Stimulated activated naive CD4-positive, alpha-beta T cell (primary cell): ENCODE results near the gene LCN10.

Experiments
- DNase-seq, 6 experiments: peaks; one replicate each; lab custom pipeline; 2025; lab: John Stamatoyannopoulos, UW

The LCN10 gene

GRCh38 chr9:136700304-136700703, 42.4 kb downstream of the LCN10 start:
- DNase-seq, result no peak

- DNase-seq, result no peak
Measured at GRCh38 chr9:136698635-136699246, 44.0 kb downstream of the LCN10 start.

- no peak for DNase-seq
Measured at GRCh38 chr9:136697821-136698526, 44.8 kb downstream of the LCN10 start.

GRCh38 chr9:136697146-136697820, 45.5 kb downstream of the LCN10 start:
- no peak for DNase-seq

GRCh38 chr9:136696502-136696901, 46.2 kb downstream of the LCN10 start:
- no peak for DNase-seq

- no peak for DNase-seq
Measured at GRCh38 chr9:136695955-136696354, 46.8 kb downstream of the LCN10 start.

- DNase-seq, result no peak
Measured at GRCh38 chr9:136695435-136695895, 47.3 kb downstream of the LCN10 start.

- DNase-seq, result no peak
Measured at GRCh38 chr9:136694872-136695247, 47.9 kb downstream of the LCN10 start.

GRCh38 chr9:136694163-136694871, 48.4 kb downstream of the LCN10 start:
- DNase-seq, result no peak

- DNase-seq, result no peak
Measured at GRCh38 chr9:136693490-136694162, 49.1 kb downstream of the LCN10 start.

- no peak for DNase-seq
Measured at GRCh38 chr9:136693135-136693489, 49.6 kb downstream of the LCN10 start.

- no peak for DNase-seq
Measured at GRCh38 chr9:136692185-136693134, 50.3 kb downstream of the LCN10 start.

GRCh38 chr9:136691316-136692184, 51.2 kb downstream of the LCN10 start:
- DNase-seq, result no peak

GRCh38 chr9:136690806-136691261, 51.9 kb downstream of the LCN10 start:
- no peak for DNase-seq

- no peak for DNase-seq
Measured at GRCh38 chr9:136690104-136690805, 52.5 kb downstream of the LCN10 start.

- DNase-seq, result no peak
Measured at GRCh38 chr9:136689108-136689460, 53.7 kb downstream of the LCN10 start.

- no peak for DNase-seq
Measured at GRCh38 chr9:136688274-136689107, 54.2 kb downstream of the LCN10 start.
